Right lobe of liver (tissue), 4 donors: ENCODE results near the gene RTP5.

Experiments
- POLR2A ChIP-seq: fragments of 450-650 bp; IDR thresholded peaks from one replicate; pipeline ENCODE4 v1.6.1; 2017; ENCODE audit warnings: antibody characterized with exemption, mild to moderate bottlenecking
- TF ChIP-seq, protein P1 (sequence below), 4 donors: fragments of 200-600 bp in 3 of 4; fragments of 450-650 bp in 1 of 4; IDR thresholded peaks; one replicate each; pipeline versions ENCODE4 v1.5.1 to v1.8.0; 2016 to 2022; ENCODE audit warnings: antibody characterized with exemption in 4 of 4, mild to moderate bottlenecking in 2 of 4
- donor health status: DM: no; HTN: no; CAD: no.
- donor health status: DM: no; HTN: no; CAD: no.
- donor health status: DM: no; HTN: yes; CAD: no.

DNA sequence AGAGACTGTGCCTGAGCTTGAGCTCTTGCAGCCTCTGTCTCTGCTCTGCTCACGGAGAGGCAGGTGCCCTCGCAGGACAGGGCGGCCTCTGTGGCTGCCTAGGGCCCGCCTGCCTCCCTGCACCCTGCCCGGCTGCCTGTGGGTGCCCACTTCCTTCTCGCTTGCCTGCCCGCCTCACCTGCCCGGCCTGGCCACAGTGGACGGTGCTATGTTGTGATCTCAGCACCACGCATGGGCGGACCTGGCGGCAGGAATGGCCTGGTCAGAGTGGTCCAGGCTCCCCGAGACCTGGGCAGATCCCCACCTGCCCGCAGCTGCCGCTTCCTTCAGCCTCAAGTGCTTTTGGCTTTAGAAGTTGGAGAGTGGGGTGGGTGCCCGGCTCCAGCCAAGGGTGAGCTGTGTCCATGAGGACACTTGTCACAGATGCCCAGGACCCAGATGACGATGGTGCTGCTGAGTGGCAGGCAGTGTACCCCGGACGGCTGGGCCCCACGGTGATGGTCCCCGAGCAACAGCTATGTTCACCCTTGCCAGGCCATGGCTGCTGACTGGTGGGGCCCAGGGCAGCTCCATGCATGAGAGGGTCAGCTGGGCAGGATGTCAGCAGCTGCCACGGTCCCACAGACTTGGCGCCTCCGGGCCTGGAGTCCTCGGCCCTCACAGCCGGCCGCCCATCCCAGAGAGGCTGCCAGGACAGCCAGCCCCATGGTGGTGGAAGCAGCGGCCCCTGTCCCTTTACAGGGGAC lies 25.3 kb downstream of the RTP5 start:
- TF ChIP-seq POLR2A = no peak
- TF ChIP-seq, protein P1, sequence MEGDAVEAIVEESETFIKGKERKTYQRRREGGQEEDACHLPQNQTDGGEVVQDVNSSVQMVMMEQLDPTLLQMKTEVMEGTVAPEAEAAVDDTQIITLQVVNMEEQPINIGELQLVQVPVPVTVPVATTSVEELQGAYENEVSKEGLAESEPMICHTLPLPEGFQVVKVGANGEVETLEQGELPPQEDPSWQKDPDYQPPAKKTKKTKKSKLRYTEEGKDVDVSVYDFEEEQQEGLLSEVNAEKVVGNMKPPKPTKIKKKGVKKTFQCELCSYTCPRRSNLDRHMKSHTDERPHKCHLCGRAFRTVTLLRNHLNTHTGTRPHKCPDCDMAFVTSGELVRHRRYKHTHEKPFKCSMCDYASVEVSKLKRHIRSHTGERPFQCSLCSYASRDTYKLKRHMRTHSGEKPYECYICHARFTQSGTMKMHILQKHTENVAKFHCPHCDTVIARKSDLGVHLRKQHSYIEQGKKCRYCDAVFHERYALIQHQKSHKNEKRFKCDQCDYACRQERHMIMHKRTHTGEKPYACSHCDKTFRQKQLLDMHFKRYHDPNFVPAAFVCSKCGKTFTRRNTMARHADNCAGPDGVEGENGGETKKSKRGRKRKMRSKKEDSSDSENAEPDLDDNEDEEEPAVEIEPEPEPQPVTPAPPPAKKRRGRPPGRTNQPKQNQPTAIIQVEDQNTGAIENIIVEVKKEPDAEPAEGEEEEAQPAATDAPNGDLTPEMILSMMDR (IDR thresholded peaks at IDR 0.05) = no peak
